Stimulated activated effector memory CD8-positive, alpha-beta T cell treated with anti-CD3 and anti-CD28 coated beads, Interleukin-12 subunit alpha, Interleukin-12 subunit beta, amount 100 ng/mL, for 72 hours (primary cell): Measurements from ENCODE around the gene FAM117B.
A peak's percentile ranks its signal among the peaks of the same experiment; 100 is the strongest.

Experiments
- ATAC-seq: fragments of 150-1000 bp; cut with Tn5 transposase; 2 replicates; pipeline ENCODE4 v1.10.0; 2021
- DNase-seq, 2 donors: peaks; one replicate each; pipeline ENCODE4 v3.0.0; 2021 to 2022; ENCODE audit warnings: low spot score in 2 of 2
- H3K27ac Mint-ChIP-seq: one replicate; pipeline ENCODE4 v1.8.0; 2022; ENCODE audit warnings: mild to moderate bottlenecking, mixed read lengths
- H3K36me3 Mint-ChIP-seq: one replicate; pipeline ENCODE4 v1.8.0; 2022; ENCODE audit warnings: mild to moderate bottlenecking, mixed read lengths
- H3K4me1 Mint-ChIP-seq: one replicate; pipeline ENCODE4 v1.8.0; 2022; ENCODE audit warnings: mixed read lengths
- H3K4me3 Mint-ChIP-seq: one replicate; pipeline ENCODE4 v1.8.0; 2022; ENCODE audit warnings: mild to moderate bottlenecking, mixed read lengths
- H3K9me3 Mint-ChIP-seq: one replicate; pipeline ENCODE4 v1.8.0; 2022; ENCODE audit warnings: mixed read lengths

Gene FAM117B

DNA sequence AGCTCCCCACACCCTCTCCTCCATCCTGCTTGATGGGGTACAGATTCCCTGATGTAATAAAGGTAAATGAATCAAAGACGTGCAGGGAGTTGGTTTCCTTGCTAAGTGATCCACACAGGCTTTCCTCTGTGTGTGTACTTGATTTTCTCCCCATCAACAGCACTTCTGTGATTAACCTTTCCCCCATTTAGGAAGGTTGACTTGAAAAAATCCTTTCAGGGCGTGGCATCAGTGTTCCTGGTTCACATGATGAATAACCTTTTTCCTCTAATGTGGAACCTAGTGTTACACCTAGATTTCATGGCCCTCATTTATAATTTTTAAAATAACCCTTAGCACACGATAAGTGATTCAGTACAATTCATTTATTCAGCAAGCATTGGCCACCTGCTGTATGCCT, 121.8 kb downstream of the FAM117B start:
- ATAC-seq (no peak), DNase-seq (no peak)
- Mint-ChIP-seq H3K4me3 (no peak overlapping the region), H3K27ac (no peak overlapping the region), H3K4me1 (peaks cover 14% of the 10 kb centered on the region), H3K36me3 (peaks cover 34% of the 10 kb centered on the region), H3K9me3 (no peaks in the 10 kb centered on the region)

DNA sequence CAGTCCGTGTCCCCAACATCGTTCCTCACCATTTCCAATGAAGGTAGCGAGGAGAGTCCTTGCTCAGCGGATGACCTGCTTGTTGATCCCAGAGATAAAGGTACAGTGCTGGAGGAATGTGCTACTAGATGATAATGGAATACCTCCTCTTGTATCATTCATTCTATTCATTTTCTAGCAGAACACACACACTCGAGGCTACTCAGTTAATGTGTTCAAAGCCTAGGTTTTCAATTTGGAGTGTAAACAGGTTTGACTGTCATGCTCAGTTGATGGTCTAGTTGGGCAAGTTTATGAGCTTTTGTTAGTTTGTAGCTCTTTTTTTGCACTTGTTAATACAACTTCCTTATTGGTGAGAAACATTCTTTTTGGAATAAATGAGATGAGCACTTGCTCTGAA, 122.6 kb downstream of the FAM117B start:
- peaks cover 14% of the 10 kb centered on the region for H3K4me1 Mint-ChIP-seq
- ATAC-seq = no peak
- no peak for DNase-seq
- H3K27ac Mint-ChIP-seq = no peak overlapping the region
- no peak overlapping the region for H3K4me3 Mint-ChIP-seq
- peaks cover 34% of the 10 kb centered on the region for H3K36me3 Mint-ChIP-seq
- H3K9me3 Mint-ChIP-seq = no peaks in the 10 kb centered on the region

GRCh38 chr2:202758128-202758527, 123.4 kb downstream of the FAM117B start:
- no peak for DNase-seq
- H3K4me1 Mint-ChIP-seq = peaks cover 14% of the 10 kb centered on the region
- ATAC-seq = no peak

GRCh38 chr2:202758604-202759003, 123.8 kb downstream of the FAM117B start:
- Mint-ChIP-seq H3K36me3 (peaks cover 34% of the 10 kb centered on the region), H3K27ac (no peak overlapping the region), H3K9me3 (no peaks in the 10 kb centered on the region), H3K4me3 (no peak overlapping the region), H3K4me1 (peaks cover 14% of the 10 kb centered on the region)
- ATAC-seq (no peak), DNase-seq (no peak)

More at GRCh38 chr2:202758128-202758527, 123.4 kb downstream of the FAM117B start:
- Mint-ChIP-seq H3K36me3 (peaks cover 34% of the 10 kb centered on the region), H3K4me3 (no peak overlapping the region), H3K27ac (no peak overlapping the region), H3K9me3 (no peaks in the 10 kb centered on the region)

DNA sequence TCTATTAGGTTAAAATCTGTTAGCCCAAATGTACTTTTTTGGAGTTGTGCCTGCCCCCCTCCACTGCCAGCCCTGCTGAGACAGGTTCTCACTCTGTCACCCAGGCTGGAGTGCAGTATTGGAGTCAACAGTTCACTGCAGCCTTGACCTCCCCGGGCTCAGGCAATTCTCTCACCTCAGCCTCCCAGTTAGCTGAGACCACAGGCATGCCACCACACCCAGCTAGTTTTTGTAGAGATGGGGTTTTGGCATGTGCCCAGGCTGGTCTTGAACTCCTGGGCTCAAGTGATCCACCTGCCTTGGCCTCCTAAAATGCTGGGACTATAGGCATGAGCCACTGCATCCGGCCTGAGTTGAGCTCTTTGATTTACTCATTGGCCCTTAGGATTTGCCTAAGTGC, 126.1 kb downstream of the FAM117B start:
- Mint-ChIP-seq H3K9me3 (no peaks in the 10 kb centered on the region), H3K36me3 (peaks cover 45% of the 10 kb centered on the region), H3K4me3 (no peak overlapping the region), H3K4me1 (peaks cover 14% of the 10 kb centered on the region), H3K27ac (peak overlapping the region; percentile 54)
- no peak for DNase-seq
- ATAC-seq = no peak

DNA sequence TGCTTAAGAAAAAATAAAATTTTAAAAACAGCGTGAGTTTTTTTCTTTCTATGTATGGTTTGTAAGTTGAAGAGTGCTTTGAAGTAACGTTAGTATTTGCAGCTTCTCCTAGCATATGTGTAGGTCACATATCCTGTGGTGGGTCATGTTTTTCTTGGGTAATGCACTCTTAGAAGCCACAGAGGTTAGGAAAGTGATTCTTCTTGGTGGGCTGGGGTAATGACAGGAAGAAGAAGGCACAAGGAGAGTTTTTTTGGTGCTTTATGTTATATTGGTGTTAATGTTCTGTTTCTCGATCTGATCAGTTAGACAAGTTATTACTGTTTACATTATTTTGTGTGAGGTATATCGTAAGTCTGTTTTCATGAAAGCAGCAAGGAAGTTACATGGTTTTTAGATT, 127.8 kb downstream of the FAM117B start:
- DNase-seq (no peak), ATAC-seq (peak; percentile 70)
- Mint-ChIP-seq H3K36me3 (peaks cover 30% of the 10 kb centered on the region), H3K9me3 (no peaks in the 10 kb centered on the region), H3K27ac (no peak overlapping the region), H3K4me3 (no peak overlapping the region), H3K4me1 (peaks cover 14% of the 10 kb centered on the region)

GRCh38 chr2:202763916-202764315, 129.1 kb downstream of the FAM117B start:
- peaks cover 14% of the 10 kb centered on the region for H3K4me1 Mint-ChIP-seq
- no peaks in the 10 kb centered on the region for H3K9me3 Mint-ChIP-seq
- H3K27ac Mint-ChIP-seq = no peak overlapping the region
- ATAC-seq (no peak), DNase-seq (no peak)
- H3K36me3 Mint-ChIP-seq = peaks cover 24% of the 10 kb centered on the region
- H3K4me3 Mint-ChIP-seq = no peak overlapping the region

DNA sequence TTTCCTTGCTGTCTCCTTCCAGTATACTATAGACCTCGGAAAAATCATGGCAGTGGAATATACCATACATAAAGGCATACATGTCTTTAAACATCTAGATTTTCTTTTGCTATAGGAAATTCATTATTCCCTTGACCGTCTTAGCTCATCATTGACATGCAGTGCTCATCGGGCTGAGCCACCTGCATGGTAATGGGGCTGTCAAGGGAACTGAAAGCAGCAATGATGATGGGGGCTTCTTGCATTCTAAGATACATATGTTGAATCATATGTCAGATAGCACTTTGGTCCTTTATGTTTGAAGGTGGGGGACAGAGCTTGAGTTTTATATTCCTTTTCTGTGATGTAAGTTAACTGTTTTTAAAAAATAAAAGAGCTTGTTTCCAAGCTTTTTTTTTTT, 130.2 kb downstream of the FAM117B start:
- Mint-ChIP-seq H3K27ac (no peak overlapping the region), H3K9me3 (no peaks in the 10 kb centered on the region), H3K36me3 (peaks cover 22% of the 10 kb centered on the region), H3K4me1 (peaks cover 14% of the 10 kb centered on the region), H3K4me3 (no peak overlapping the region)
- no peak for ATAC-seq
- DNase-seq = no peak

DNA sequence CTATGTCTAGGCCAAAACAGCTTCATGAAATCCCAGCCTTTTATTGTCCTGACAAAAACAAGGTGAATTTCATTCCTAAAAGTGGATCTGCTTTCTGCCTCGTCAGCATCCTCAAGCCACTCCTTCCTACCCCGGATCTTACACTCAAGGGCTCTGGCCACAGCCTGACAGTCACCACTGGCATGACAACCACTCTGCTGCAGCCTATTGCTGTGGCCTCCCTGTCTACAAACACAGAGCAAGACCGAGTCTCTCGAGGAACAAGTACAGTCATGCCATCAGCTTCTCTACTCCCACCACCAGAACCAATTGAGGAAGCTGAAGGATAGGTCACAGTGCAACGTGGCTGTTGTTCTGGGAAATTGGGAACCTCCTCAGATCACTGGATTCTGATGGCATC, 130.7 kb downstream of the FAM117B start:
- ATAC-seq = no peak
- Mint-ChIP-seq H3K9me3 (no peaks in the 10 kb centered on the region), H3K27ac (peak overlapping the region; percentile 12), H3K36me3 (peaks cover 20% of the 10 kb centered on the region), H3K4me1 (peaks cover 10% of the 10 kb centered on the region), H3K4me3 (no peak overlapping the region)
- no peak for DNase-seq

DNA sequence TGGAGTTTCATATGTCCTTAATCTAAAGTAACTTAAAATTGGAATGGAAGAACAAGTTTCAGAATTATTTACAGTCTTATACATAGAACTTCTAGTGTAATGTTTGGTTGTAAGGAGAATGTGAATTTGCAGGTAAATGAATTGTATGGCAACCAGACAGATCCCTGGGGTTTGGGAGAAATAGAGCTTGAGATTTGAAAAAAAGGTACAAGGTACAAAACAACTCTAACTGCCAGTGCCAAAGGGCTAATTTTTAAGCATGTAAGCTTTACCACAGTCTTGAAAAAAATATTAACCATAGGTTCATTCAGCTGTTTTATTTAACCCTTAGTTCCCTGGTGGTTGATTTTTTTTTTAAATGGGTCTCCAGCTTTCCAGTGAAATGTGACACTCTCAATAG, 133.5 kb downstream of the FAM117B start:
- Mint-ChIP-seq H3K36me3 (peaks cover 18% of the 10 kb centered on the region), H3K4me1 (no peaks in the 10 kb centered on the region), H3K4me3 (no peak overlapping the region), H3K9me3 (no peaks in the 10 kb centered on the region), H3K27ac (no peak overlapping the region)
- ATAC-seq (no peak), DNase-seq (no peak)

- peaks cover 18% of the 10 kb centered on the region for H3K36me3 Mint-ChIP-seq
- no peaks in the 10 kb centered on the region for H3K9me3 Mint-ChIP-seq
- H3K27ac Mint-ChIP-seq = no peak overlapping the region
- DNase-seq (no peak), ATAC-seq (no peak)
- H3K4me3 Mint-ChIP-seq = no peak overlapping the region
- no peaks in the 10 kb centered on the region for H3K4me1 Mint-ChIP-seq
Observed at GRCh38 chr2:202769201-202769600, 134.4 kb downstream of the FAM117B start.

- no peak overlapping the region for H3K4me3 Mint-ChIP-seq
- H3K36me3 Mint-ChIP-seq = peaks cover 7% of the 10 kb centered on the region
- DNase-seq (no peak), ATAC-seq (no peak)
- no peaks in the 10 kb centered on the region for H3K4me1 Mint-ChIP-seq
- no peaks in the 10 kb centered on the region for H3K9me3 Mint-ChIP-seq
- H3K27ac Mint-ChIP-seq = no peak overlapping the region
Observed at GRCh38 chr2:202771336-202771735, 136.6 kb downstream of the FAM117B start.

DNA sequence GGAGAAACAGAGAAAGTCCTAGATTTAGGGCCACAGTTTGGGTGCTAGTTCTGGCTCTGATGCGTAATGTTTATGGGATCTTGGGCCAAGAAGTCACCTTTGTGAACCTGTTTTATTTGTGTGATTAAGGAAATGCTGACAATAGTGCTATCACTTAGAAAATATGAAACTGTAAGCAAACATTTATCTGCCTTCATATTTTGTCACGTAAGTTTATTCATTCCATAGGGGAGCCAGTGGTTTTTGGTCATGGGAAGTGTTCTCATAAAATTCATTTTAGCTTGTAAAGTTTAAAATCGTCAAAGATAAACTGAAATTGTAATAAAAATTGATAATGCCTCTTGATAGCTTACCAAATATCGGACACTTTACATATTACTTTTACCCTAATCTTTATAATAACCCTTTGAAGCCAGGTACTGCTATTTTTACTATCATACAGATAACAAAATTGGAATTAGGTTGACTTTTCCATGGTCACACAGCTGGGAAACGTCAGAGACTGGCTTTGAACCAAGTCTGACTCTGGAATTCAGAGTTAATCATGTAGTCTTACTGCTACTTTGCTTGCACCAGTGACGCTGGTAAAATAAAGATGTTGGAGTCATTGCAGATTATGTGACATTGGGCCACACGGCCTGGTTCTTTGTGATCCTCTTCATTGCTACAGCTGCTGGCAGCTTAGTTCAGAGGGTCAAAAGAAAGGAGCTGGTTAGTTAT, 137.1 kb downstream of the FAM117B start:
- DNase-seq (no peak), ATAC-seq (no peak)
- no peaks in the 10 kb centered on the region for H3K4me1 Mint-ChIP-seq
- no peak overlapping the region for H3K27ac Mint-ChIP-seq
- H3K36me3 Mint-ChIP-seq = peaks cover 7% of the 10 kb centered on the region
- H3K9me3 Mint-ChIP-seq = no peaks in the 10 kb centered on the region
- no peak overlapping the region for H3K4me3 Mint-ChIP-seq

- no peak overlapping the region for H3K4me3 Mint-ChIP-seq
- H3K36me3 Mint-ChIP-seq = peaks cover 7% of the 10 kb centered on the region
- no peak overlapping the region for H3K27ac Mint-ChIP-seq
- DNase-seq = no peak
- no peaks in the 10 kb centered on the region for H3K9me3 Mint-ChIP-seq
- ATAC-seq = no peak
- H3K4me1 Mint-ChIP-seq = no peaks in the 10 kb centered on the region
Observed at GRCh38 chr2:202773301-202773973, 138.7 kb downstream of the FAM117B start.

GRCh38 chr2:202774104-202774503, 139.3 kb downstream of the FAM117B start:
- Mint-ChIP-seq H3K9me3 (no peaks in the 10 kb centered on the region), H3K4me1 (no peaks in the 10 kb centered on the region), H3K4me3 (no peak overlapping the region), H3K27ac (no peak overlapping the region), H3K36me3 (peaks cover 7% of the 10 kb centered on the region)
- no peak for ATAC-seq
- DNase-seq = no peak

- ATAC-seq = no peak
- peaks cover 18% of the 10 kb centered on the region for H3K4me1 Mint-ChIP-seq
- no peak overlapping the region for H3K4me3 Mint-ChIP-seq
- peaks cover 16% of the 10 kb centered on the region for H3K36me3 Mint-ChIP-seq
- DNase-seq = no peak
- H3K9me3 Mint-ChIP-seq = no peaks in the 10 kb centered on the region
- H3K27ac Mint-ChIP-seq = no peak overlapping the region
Observed at GRCh38 chr2:202778217-202778616, 143.4 kb downstream of the FAM117B start.
